Activated CD4-positive, alpha-beta T cell treated with anti-CD3 and anti-CD28 coated beads for 24 hours (primary cell): Measurements from ENCODE around the gene PCSK6.
"Not testable (repeated sequence)": the region's sequence is repeated elsewhere in the genome, so short reads cannot be mapped to it uniquely, and the experiment has no call there.

Source experiments
- DNase-seq, 2 donors: peaks; one replicate each; pipeline ENCODE4 v3.0.0-alpha.2; 2020; ENCODE audit warnings: low read depth in 2 of 2

The PCSK6 gene

GRCh38 chr15:101431301-101431700 lies 58.2 kb downstream of the PCSK6 start:
- DNase-seq: no peak

- DNase-seq: no peak
Observed at GRCh38 chr15:101429646-101430045, 59.9 kb downstream of the PCSK6 start.

- DNase-seq: no peak
Observed at GRCh38 chr15:101429191-101429590, 60.3 kb downstream of the PCSK6 start.

- no peak for DNase-seq
Observed at GRCh38 chr15:101428758-101429157, 60.7 kb downstream of the PCSK6 start.

- no peak for DNase-seq
Observed at GRCh38 chr15:101427606-101428487, 61.7 kb downstream of the PCSK6 start.

GRCh38 chr15:101426761-101427333 lies 62.7 kb downstream of the PCSK6 start:
- no peak for DNase-seq

GRCh38 chr15:101425787-101426365 lies 63.6 kb downstream of the PCSK6 start:
- DNase-seq: no peak

- no peak for DNase-seq
Observed at GRCh38 chr15:101424984-101425383, 64.5 kb downstream of the PCSK6 start.

- DNase-seq: no peak
Observed at GRCh38 chr15:101420232-101420631, 69.3 kb downstream of the PCSK6 start.

GRCh38 chr15:101416475-101416874 lies 73.0 kb downstream of the PCSK6 start:
- DNase-seq: not testable (repeated sequence)

- no peak for DNase-seq
Observed at GRCh38 chr15:101413239-101413638, 76.3 kb downstream of the PCSK6 start.

- DNase-seq: no peak
Observed at GRCh38 chr15:101411581-101411980, 77.9 kb downstream of the PCSK6 start.

- no peak for DNase-seq
Observed at GRCh38 chr15:101411085-101411484, 78.4 kb downstream of the PCSK6 start.

- DNase-seq: no peak
Observed at GRCh38 chr15:101410612-101411011, 78.9 kb downstream of the PCSK6 start.

- no peak for DNase-seq
Observed at GRCh38 chr15:101409621-101410020, 79.9 kb downstream of the PCSK6 start.

- no peak for DNase-seq
Observed at GRCh38 chr15:101407966-101408775, 81.3 kb downstream of the PCSK6 start.

GRCh38 chr15:101407439-101407838 lies 82.1 kb downstream of the PCSK6 start:
- DNase-seq: no peak

GRCh38 chr15:101406526-101407195 lies 82.8 kb downstream of the PCSK6 start:
- DNase-seq: no peak

GRCh38 chr15:101406036-101406435 lies 83.5 kb downstream of the PCSK6 start:
- DNase-seq: no peak

- no peak for DNase-seq
Observed at GRCh38 chr15:101404245-101404644, 85.3 kb downstream of the PCSK6 start.

- not testable (repeated sequence) for DNase-seq
Observed at GRCh38 chr15:101402883-101403282, 86.6 kb downstream of the PCSK6 start.

- DNase-seq: no peak
Observed at GRCh38 chr15:101401286-101401685, 88.2 kb downstream of the PCSK6 start.
